Bronchial epithelial cell (primary cell): ENCODE data around the gene EPB41L3. TPM values are rescaled to one million over a fixed set of nuclear protein-coding genes. Genes with fewer than 3 reads are reported as not detected.
A peak's percentile ranks its signal among the peaks of the same experiment; 100 is the strongest.

Source experiments
- DNase-seq: peaks from one replicate; pipeline ENCODE4 v3.0.0-alpha.2; 2010; ENCODE audit warnings: low read depth
- FAIRE-seq: peaks from 2 replicates; lab custom pipeline; 2011; peaks lifted over from hg19 to GRCh38; lab: Jason Lieb, UNC
- H3K27me3 ChIP-seq: 2 replicates; pipeline ENCODE4 v1.5.1; 2011; ENCODE audit warnings: low read length; ENCODE audit not compliant: control insufficient read depth, insufficient read depth
- H3K36me3 ChIP-seq: 2 replicates; pipeline ENCODE4 v1.5.1; 2011; ENCODE audit warnings: low read length; ENCODE audit not compliant: control insufficient read depth, insufficient read depth
- H3K4me3 ChIP-seq: 2 replicates; pipeline ENCODE4 v1.5.1; 2011; ENCODE audit warnings: mild to moderate bottlenecking, low read depth, low read length, control low read depth
- CTCF ChIP-seq: IDR thresholded peaks from 2 replicates; pipeline ENCODE4 v1.5.1; 2011; ENCODE audit warnings: mild to moderate bottlenecking, moderate library complexity, low read length, control low read depth, inconsistent platforms; ENCODE audit not compliant: insufficient read depth, severe bottlenecking
- total RNA-seq: library from RNA; depleted of rRNA; stranded (reverse); fragments of >200 nt; gene quantifications from 2 replicates; pipeline ENCODE4 v1.2.1, GENCODE V29; 2014

EPB41L3 gene
- total RNA-seq, 1 donor from 2014 or later: 0.53 TPM

DNA sequence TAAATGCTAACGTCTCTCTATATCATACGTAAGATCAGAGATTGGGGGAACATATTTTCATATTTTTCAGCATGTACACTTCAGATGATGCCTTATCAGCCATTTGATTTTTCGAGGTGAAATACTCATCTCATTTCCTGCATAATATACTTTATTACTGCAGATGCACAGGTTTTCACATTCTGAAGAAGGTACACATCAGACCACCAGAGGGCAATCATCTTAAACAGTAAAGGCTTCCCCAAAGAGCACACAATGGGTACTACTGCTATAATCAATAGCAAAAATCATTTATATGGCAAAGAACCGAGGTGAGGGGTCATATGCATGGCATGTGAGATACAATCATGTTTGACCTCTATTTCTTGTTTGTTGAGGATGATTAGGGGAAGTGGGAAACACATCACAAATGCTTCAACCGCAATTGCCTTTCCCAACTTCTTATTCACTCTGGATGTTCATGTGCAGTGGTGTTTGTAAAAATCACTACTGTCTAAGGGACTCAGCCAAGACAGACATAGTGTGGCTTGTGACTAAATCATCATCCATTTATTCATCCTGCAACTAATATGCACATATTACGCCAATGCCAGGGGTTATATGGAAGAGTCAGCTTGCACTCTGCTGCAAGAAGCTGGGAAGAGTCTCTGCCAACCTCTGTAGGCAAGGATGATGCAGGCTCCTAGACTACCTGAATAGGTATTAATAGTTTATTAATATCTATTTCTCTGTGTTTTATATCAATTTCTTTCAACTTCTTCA, 118.7 kb downstream of the EPB41L3 start:
- no peak for TF ChIP-seq CTCF
- H3K4me3 ChIP-seq: no peak overlapping the region
- no peaks in the 10 kb centered on the region for H3K27me3 ChIP-seq
- DNase-seq: peak; percentile 10
- FAIRE-seq: no peak
- H3K36me3 ChIP-seq: no peaks in the 10 kb centered on the region

- no peak for TF ChIP-seq CTCF
- FAIRE-seq (no peak), DNase-seq (no peak)
- H3K36me3 ChIP-seq: no peaks in the 10 kb centered on the region
- no peak overlapping the region for H3K4me3 ChIP-seq
- no peaks in the 10 kb centered on the region for H3K27me3 ChIP-seq
These were observed 121.2 kb downstream of the EPB41L3 start for GRCh38 chr18:5422626-5423025.

DNA sequence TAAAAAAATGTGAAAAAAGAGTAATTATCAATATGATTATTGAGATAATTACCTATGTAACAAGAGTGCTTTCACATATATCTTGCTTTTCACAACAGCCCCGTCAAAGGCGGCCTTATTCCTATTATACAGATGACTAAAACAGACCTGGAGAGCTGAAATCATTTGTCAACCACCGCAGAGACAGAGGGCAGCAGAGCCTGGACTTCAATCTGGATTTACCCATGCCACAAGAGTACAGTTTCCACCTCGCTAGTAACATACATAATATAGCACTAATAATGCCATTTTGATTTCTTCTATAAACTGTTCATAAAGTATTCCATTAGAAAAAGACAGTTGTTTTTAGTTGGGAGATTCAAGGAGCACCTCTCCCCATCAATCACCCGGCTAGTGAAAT, 121.8 kb downstream of the EPB41L3 start:
- FAIRE-seq (no peak), DNase-seq (no peak)
- H3K4me3 ChIP-seq: no peak overlapping the region
- no peak for TF ChIP-seq CTCF
- H3K27me3 ChIP-seq: no peaks in the 10 kb centered on the region
- no peaks in the 10 kb centered on the region for H3K36me3 ChIP-seq

DNA sequence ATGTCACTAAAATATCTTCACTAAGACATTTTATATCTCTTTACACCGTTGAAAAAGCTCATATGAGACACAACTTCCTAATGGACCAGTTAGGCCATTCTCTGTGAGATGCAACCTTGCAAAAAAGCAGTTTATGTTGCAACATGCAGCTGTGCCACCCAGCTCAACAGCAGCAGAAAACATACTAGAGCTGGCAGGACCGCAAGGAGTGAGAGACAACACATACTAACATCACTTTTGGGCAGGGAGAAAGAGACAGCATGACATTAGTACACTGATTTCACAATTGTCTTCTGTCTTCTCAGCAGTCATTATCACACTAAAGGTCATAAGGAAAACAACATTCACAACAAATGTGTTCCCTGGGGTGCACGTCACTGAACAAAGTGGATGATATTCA, 122.9 kb downstream of the EPB41L3 start:
- TF ChIP-seq CTCF: no peak
- no peak for FAIRE-seq
- H3K27me3 ChIP-seq: no peaks in the 10 kb centered on the region
- H3K4me3 ChIP-seq: no peak overlapping the region
- DNase-seq: no peak
- H3K36me3 ChIP-seq: no peaks in the 10 kb centered on the region

DNA sequence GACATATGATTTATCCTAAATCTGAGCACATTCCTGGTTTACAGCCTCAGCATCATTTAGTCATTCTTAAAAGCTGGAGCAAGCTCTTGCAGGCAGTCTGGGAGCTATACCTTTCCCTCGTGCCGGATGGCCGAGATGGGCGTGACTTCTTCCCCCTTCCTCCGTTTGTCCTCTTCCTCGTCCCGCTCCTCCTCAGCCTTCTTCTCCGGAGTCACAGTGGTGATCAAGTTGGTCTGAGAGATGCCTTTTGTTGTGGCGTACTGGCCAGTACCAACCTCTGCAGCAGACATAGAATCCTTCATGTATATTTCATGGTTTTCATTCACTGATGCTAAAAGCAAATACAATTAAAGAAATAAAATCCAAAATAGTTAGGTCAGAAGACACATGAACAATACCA, 124.2 kb downstream of the EPB41L3 start:
- no peak for DNase-seq
- FAIRE-seq: no peak
- H3K27me3 ChIP-seq: no peaks in the 10 kb centered on the region
- TF ChIP-seq CTCF: no peak
- no peaks in the 10 kb centered on the region for H3K36me3 ChIP-seq
- H3K4me3 ChIP-seq: no peak overlapping the region

GRCh38 chr18:5419030-5419429, 124.8 kb downstream of the EPB41L3 start:
- H3K27me3 ChIP-seq: no peaks in the 10 kb centered on the region
- TF ChIP-seq CTCF: no peak
- no peak for FAIRE-seq
- no peak for DNase-seq
- H3K4me3 ChIP-seq: no peak overlapping the region
- H3K36me3 ChIP-seq: no peaks in the 10 kb centered on the region
